Mucosa of descending colon (tissue), 3 donors: Measurements from ENCODE around the gene FBXL20. TPM values are rescaled to one million over a fixed set of nuclear protein-coding genes. Genes with fewer than 3 reads are reported as not detected.
"Not testable (repeated sequence)": the region's sequence is repeated elsewhere in the genome, so short reads cannot be mapped to it uniquely, and the experiment has no call there.

Source experiments
- ATAC-seq: fragments of 200-7000 bp; cut with Tn5 transposase; one replicate; pipeline ENCODE4 v1.9.1; 2020; ENCODE audit warnings: mild to moderate bottlenecking, moderate library complexity
- DNase-seq, 3 donors: peaks; one replicate each; pipeline ENCODE4 v3.0.0-alpha.2; 2020
- H3K36me3 ChIP-seq: fragments of 200-600 bp; one replicate; pipeline ENCODE4 v1.8.0; 2021; ENCODE audit warnings: low read depth, mild to moderate bottlenecking
- H3K4me1 ChIP-seq: fragments of 200-600 bp; one replicate; pipeline ENCODE4 v1.8.0; 2021; ENCODE audit warnings: low read depth, mild to moderate bottlenecking
- H3K4me3 ChIP-seq: fragments of 200-600 bp; one replicate; pipeline ENCODE4 v1.8.0; 2021; ENCODE audit warnings: mild to moderate bottlenecking
- H3K9me3 ChIP-seq: fragments of 200-600 bp; one replicate; pipeline ENCODE4 v1.8.0; 2021; ENCODE audit warnings: mild to moderate bottlenecking
- intact Hi-C, 2 donors: fragments of 100-400 bp; cut with DNase I in 1 of 2; cut with micrococcal nuclease in 1 of 2; formaldehyde crosslinking; loops; one replicate each; pipeline versions ENCODE4 v1.11.0 to v1.11.1; 2022; cut with DNase I, micrococcal nuclease
- long read RNA-seq, 2 donors: library from polyadenylated mRNA; unstranded; transcript quantifications; one replicate each; pipeline ENCODE4 v2.0.0, GENCODE V29; 2019 to 2021
- total RNA-seq, 3 donors: library from RNA; stranded (reverse); fragmentation: NEBNext Ultra II Directional in 2 of 3; extraction: Animal tissue kit (Norgen Biotek cat#: 25700) in 2 of 3; gene quantifications; one replicate each; pipeline versions ENCODE4 v1.2.1 to v1.2.4, GENCODE V29; 2021 to 2023
- TF ChIP-seq, protein P1 (sequence below): fragments of 200-600 bp; IDR thresholded peaks from one replicate; pipeline ENCODE4 v1.8.0; 2022; ENCODE audit warnings: antibody characterized with exemption, mild to moderate bottlenecking
- donor health status: DM: no; HTN: no; CAD: no; lungs with moderate emphysema.
- donor health status: DM: no; HTN: no; CAD: no.
- donor health status: DM: no; HTN: yes; CAD: no.

FBXL20 gene, protein sequence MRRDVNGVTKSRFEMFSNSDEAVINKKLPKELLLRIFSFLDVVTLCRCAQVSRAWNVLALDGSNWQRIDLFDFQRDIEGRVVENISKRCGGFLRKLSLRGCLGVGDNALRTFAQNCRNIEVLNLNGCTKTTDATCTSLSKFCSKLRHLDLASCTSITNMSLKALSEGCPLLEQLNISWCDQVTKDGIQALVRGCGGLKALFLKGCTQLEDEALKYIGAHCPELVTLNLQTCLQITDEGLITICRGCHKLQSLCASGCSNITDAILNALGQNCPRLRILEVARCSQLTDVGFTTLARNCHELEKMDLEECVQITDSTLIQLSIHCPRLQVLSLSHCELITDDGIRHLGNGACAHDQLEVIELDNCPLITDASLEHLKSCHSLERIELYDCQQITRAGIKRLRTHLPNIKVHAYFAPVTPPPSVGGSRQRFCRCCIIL
- total RNA-seq, result 10 to 100 TPM; 16.6 to 29.2 (median 28.9) TPM
- long read RNA-seq, donor 1, full-length matches to known transcripts, result 3 of 10 reads
- long read RNA-seq, donor 1, partial matches to known transcripts, result 0 of 10 reads
- long read RNA-seq, donor 1, other reads (novel, unspliced or antisense), result 7 of 10 reads
- long read RNA-seq, donor 2, partial matches to known transcripts, result 1 of 3 reads
- long read RNA-seq, donor 2, other reads (novel, unspliced or antisense), result 2 of 3 reads

DNA sequence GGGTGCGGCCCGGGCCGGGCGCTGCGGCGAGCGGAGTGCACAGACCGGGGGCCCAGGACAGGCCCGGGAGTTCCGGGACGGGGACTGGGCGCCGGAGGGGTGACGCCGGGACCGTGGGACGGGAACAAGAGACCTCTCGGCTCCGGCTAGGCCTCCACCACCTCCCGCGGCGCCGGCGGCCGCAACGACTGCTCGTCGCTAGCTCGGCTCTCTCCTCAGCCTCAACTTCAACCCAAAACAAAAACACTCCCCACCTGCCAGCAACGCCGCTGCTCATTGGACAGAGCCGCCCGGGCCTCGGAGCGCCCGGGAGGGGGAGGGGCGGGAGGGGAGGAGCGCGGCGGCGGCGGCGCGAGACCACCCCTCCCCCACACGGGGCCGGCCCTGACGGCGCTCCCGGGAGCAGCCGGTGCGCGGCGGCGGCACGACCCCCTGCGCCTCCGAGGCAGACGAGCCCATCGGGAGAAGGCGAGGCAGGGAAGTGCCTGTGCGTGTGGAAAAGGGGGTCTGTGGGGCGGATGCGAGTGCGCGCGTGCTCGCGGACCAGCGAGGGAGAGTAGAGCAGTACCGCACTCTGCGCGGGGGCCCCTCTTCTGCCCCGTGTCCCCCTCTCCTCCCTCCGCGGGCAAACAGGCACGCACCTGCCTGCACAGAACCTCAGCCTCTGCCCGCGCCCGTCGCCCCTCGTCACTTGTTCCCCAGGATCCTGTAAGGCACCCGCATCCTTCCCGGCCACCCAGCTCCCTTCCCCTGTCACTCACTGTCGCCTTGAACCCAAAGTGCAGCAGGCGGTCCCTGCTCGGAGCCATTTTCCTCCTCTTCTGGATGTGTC is at the start of gene FBXL20:
Gene FBXL20, minus strand, starts transcription at position 215 of the 832 bp plus-strand sequence. CDS start 224 bp downstream, outside the sequence.
- TF ChIP-seq, protein P1, sequence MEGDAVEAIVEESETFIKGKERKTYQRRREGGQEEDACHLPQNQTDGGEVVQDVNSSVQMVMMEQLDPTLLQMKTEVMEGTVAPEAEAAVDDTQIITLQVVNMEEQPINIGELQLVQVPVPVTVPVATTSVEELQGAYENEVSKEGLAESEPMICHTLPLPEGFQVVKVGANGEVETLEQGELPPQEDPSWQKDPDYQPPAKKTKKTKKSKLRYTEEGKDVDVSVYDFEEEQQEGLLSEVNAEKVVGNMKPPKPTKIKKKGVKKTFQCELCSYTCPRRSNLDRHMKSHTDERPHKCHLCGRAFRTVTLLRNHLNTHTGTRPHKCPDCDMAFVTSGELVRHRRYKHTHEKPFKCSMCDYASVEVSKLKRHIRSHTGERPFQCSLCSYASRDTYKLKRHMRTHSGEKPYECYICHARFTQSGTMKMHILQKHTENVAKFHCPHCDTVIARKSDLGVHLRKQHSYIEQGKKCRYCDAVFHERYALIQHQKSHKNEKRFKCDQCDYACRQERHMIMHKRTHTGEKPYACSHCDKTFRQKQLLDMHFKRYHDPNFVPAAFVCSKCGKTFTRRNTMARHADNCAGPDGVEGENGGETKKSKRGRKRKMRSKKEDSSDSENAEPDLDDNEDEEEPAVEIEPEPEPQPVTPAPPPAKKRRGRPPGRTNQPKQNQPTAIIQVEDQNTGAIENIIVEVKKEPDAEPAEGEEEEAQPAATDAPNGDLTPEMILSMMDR, result no peak
- DNase-seq (peak; percentile 95 to 98 (median 98)), ATAC-seq (peak; percentile 93)
- Histone ChIP-seq H3K9me3 (no peaks in the 10 kb centered on the region), H3K36me3 (no peaks in the 10 kb centered on the region), H3K4me3 (peak within 1 kb of the TSS; percentile 86), H3K4me1 (peaks cover 17% of the 10 kb centered on the region)
- intact Hi-C loops, result loop anchor here in 1 of 2 donors (10.0 kb wide), 1 partner anchor 117 kb away; no protein-coding TSS in a partner anchor

DNA sequence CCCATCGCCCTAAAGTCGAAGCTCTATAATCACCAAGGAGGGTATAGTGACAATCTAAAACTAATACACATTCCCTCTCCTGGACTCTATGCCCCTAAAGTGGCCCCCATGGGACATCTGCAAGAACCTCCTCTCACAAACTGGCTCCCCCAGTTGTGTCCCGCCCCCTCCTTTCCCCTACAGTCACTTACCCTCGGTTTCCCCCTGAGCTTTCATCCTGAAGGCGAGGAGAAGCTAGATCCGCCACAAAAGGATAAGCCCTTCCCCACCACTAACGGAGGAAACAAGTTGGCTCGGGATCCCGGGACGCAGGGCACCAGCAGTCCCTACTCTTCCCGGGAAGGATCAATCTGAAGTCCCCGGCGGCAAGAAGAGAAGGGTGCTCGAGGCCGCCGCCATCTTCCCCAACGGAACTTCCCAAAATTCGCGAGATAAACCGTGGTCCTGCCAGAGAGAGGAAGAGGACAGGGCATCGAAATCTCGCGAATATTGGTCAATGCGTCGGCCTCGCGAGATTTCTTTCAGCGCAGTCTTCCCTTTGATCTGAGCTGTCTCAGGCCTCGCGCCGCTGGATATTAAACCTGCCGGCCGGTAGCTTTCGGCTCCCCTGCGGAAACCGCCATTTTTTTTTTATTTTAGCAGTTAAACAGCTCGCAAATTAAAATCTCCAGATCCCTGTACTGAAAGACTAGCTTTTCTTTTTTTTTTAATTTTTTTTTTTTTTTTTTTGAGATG is 49.6 kb upstream of the FBXL20 start, which contains the start of gene MED1:
Gene MED1, minus strand, starts transcription at position 417 of the 735 bp plus-strand sequence. Its CDS starts 201 bp downstream, at position 216.
- DNase-seq (peak; percentile 95 to 96 (median 95)), ATAC-seq (peak; percentile 99)
- Histone ChIP-seq H3K4me3 (peak within 1 kb of the TSS; percentile 54), H3K4me1 (peaks cover 7% of the 10 kb centered on the region), H3K9me3 (no peaks in the 10 kb centered on the region), H3K36me3 (no peaks in the 10 kb centered on the region)
- intact Hi-C loops, result no loop called here
- TF ChIP-seq, protein P1, result no peak

DNA sequence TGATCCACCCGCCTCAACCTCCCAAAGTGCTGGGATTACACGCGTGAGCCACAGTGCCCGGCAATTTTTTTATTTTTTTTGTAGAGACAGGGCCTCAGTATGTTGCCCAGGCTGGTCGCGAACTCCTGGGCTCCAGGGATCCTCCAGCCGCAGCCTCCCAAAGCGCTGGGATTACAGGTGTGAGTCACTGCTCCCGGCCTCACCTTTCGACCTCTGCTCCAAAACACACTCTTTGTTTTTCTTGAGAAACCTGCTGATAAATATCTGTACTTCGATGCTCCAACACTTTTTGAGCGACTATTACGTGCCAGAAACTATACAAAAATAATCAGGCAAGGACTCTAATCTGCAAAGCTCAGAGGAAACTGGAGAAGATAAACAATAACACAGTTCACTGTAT is 48.6 kb upstream of the FBXL20 start:
- intact Hi-C loops, result no loop called here
- DNase-seq (no peak), ATAC-seq (no peak)
- H3K36me3 ChIP-seq, result no peaks in the 10 kb centered on the region
- H3K4me3 ChIP-seq, result no peak overlapping the region
- peaks cover 7% of the 10 kb centered on the region for H3K4me1 ChIP-seq
- H3K9me3 ChIP-seq, result no peaks in the 10 kb centered on the region
- TF ChIP-seq, protein P1, result no peak

DNA sequence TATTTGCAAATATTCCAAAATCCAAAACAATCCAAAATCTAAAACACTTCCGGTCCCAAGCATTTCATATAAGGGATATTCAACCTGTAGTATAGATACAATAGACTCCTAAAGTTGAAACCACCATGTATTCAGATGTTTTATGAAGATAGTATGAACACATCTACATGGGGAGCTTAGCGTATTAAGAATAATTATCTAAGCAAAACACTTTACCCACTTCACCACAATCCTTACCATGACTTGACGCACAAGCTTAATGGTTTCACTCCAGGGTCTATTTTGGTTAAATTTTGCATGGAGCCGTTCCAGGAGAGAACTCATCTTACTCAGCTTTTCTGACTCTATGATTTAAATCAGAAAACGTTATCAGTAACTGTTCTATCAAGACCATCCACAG is 46.1 kb upstream of the FBXL20 start:
- DNase-seq, result no peak
- peaks cover 7% of the 10 kb centered on the region for H3K4me1 ChIP-seq
- H3K9me3 ChIP-seq, result no peaks in the 10 kb centered on the region
- no peak for ATAC-seq
- intact Hi-C loops, result no loop called here
- no peak overlapping the region for H3K4me3 ChIP-seq
- H3K36me3 ChIP-seq, result no peaks in the 10 kb centered on the region
- TF ChIP-seq, protein P1, result no peak

DNA sequence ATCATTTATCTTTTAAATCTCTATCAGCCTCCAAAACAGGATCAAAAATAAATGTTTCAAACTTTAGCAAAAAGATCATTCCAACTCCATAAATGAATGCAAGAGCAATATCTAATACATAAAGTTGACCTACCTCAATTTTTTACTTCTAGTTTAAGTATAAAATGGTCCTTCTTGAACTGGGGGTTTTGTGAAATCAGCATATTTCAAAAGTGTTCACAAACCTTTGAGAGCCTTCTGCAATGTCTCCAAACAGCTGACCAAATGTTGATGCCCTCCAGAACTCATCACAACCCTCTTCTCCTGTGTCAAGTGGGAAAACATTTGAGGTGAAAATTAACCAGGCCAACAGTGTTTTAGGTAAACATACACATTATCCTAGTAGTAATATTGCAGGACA is 41.9 kb upstream of the FBXL20 start:
- Histone ChIP-seq H3K9me3 (no peaks in the 10 kb centered on the region), H3K4me1 (no peaks in the 10 kb centered on the region), H3K36me3 (no peaks in the 10 kb centered on the region), H3K4me3 (no peak overlapping the region)
- DNase-seq (no peak), ATAC-seq (no peak)
- TF ChIP-seq, protein P1, result no peak
- intact Hi-C loops, result no loop called here

DNA sequence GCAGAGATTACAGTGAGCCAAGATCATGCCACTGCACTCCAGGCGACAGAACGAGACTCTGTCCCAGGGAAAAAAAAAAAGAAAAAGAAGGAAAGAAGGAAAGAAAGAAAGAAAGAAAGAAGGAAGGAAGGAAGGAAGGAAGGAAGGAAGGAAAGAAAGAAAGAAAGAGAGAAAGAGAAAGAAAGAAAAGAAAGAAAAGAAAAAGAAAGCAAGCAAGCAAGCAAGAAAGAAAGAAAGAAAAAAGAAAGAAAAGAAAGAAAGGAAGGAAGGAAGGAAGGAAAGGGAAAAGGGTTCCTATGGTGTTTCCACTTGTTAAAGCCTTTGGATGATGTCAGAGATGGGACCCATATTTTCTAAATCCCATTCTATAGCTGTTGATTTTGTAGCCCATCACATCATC is 38.4 kb upstream of the FBXL20 start:
- H3K36me3 ChIP-seq, H3K4me3 ChIP-seq, ATAC-seq, intact Hi-C loops, H3K9me3 ChIP-seq, DNase-seq, H3K4me1 ChIP-seq: not testable (repeated sequence)
